ENCODE results near the gene ERBB4. TPM values are rescaled to one million over a fixed set of nuclear protein-coding genes. Genes with fewer than 3 reads are reported as not detected.
A peak's percentile ranks its signal among the peaks of the same experiment; 100 is the strongest.

Gene ERBB4
- total RNA-seq (not detected), polyA plus RNA-seq (not detected)

GRCh38 chr2:212538305-212539071, at the start of gene ERBB4:
Gene ERBB4, minus strand, starts transcription at chr2:212538802. Its CDS starts 272 bp downstream, at chr2:212538530.
- H3K27me3 Mint-ChIP-seq = peaks cover 39 to 49% of the 10 kb centered on the region in 2 donors
- DNase-seq = no peak
- peaks cover 3 to 9% (median 4%) of the 10 kb centered on the region in 3 donors for H3K4me1 Mint-ChIP-seq
- CTCF ChIA-PET = no interaction called here
- H3K27ac Mint-ChIP-seq = no peak within 1 kb of the TSS
- Histone ChIP-seq H3K4me3 (ENCODE audit: low read length) (no peak within 1 kb of the TSS), H3K9me3 (ENCODE audit: low read length) (no peaks in the 10 kb centered on the region), H3K36me3 (ENCODE audit: insufficient read depth, low read length) (no peaks in the 10 kb centered on the region), H3K27ac (ENCODE audit: low read depth, low read length) (no peak within 1 kb of the TSS), H3K27me3 (ENCODE audit: insufficient read depth, low read length, poor library complexity, severe bottlenecking) (peaks cover 5% of the 10 kb centered on the region), H3K4me1 (ENCODE audit: insufficient read depth, low read length) (no peaks in the 10 kb centered on the region)
- H3K36me3 Mint-ChIP-seq = peaks cover 0 to 2% (median 0%) of the 10 kb centered on the region in 3 donors
- POLR2A ChIA-PET = no interaction called here
- H3K4me3 Mint-ChIP-seq = peak within 1 kb of the TSS in 4 of 7 donors; percentile 32 to 57 (median 46)
- H3K9me3 Mint-ChIP-seq = peaks cover 0 to 8% (median 7%) of the 10 kb centered on the region in 5 donors

- CTCF ChIA-PET = no interaction called here
- Mint-ChIP-seq H3K4me3 (no peak overlapping the region), H3K27me3 (no peaks in the 10 kb centered on the region), H3K36me3 (peaks cover 0 to 2% (median 0%) of the 10 kb centered on the region in 3 donors), H3K9me3 (peaks cover 2 to 10% (median 2%) of the 10 kb centered on the region in 5 donors), H3K4me1 (no peaks in the 10 kb centered on the region), H3K27ac (no peak overlapping the region)
- Histone ChIP-seq H3K4me3 (ENCODE audit: low read length) (no peak overlapping the region), H3K36me3 (ENCODE audit: insufficient read depth, low read length) (no peaks in the 10 kb centered on the region), H3K27me3 (ENCODE audit: insufficient read depth, low read length, poor library complexity, severe bottlenecking) (no peaks in the 10 kb centered on the region), H3K9me3 (ENCODE audit: low read length) (no peaks in the 10 kb centered on the region), H3K27ac (ENCODE audit: low read depth, low read length) (no peak overlapping the region), H3K4me1 (ENCODE audit: insufficient read depth, low read length) (no peaks in the 10 kb centered on the region)
- POLR2A ChIA-PET = no interaction called here
- DNase-seq = no peak
These were observed 41.5 kb upstream of the ERBB4 start for GRCh38 chr2:212580117-212580516.

- H3K27ac ChIP-seq (ENCODE audit: low read depth, low read length) = no peak overlapping the region
- H3K9me3 ChIP-seq (ENCODE audit: low read length) = no peaks in the 10 kb centered on the region
- ChIA-PET POLR2A (no interaction called here), CTCF (interaction anchor here (1.0 kb wide), 1 partner anchor 11 kb away, joined by 5 read pairs; no protein-coding TSS in a partner anchor)
- no peaks in the 10 kb centered on the region for H3K36me3 ChIP-seq (ENCODE audit: insufficient read depth, low read length)
- Mint-ChIP-seq H3K9me3 (peaks cover 0 to 2% (median 0%) of the 10 kb centered on the region in 5 donors), H3K27ac (no peak overlapping the region), H3K4me1 (no peaks in the 10 kb centered on the region), H3K4me3 (no peak overlapping the region), H3K27me3 (no peaks in the 10 kb centered on the region), H3K36me3 (no peaks in the 10 kb centered on the region)
- no peaks in the 10 kb centered on the region for H3K27me3 ChIP-seq (ENCODE audit: insufficient read depth, low read length, poor library complexity, severe bottlenecking)
- no peaks in the 10 kb centered on the region for H3K4me1 ChIP-seq (ENCODE audit: insufficient read depth, low read length)
- no peak overlapping the region for H3K4me3 ChIP-seq (ENCODE audit: low read length)
- DNase-seq = no peak
These were observed 17.7 kb upstream of the ERBB4 start for GRCh38 chr2:212556296-212556695.

GRCh38 chr2:212554233-212554632, 15.6 kb upstream of the ERBB4 start:
- Mint-ChIP-seq H3K36me3 (no peaks in the 10 kb centered on the region), H3K9me3 (peaks cover 0 to 4% (median 0%) of the 10 kb centered on the region in 5 donors), H3K4me3 (no peak overlapping the region), H3K4me1 (no peaks in the 10 kb centered on the region), H3K27ac (no peak overlapping the region), H3K27me3 (no peaks in the 10 kb centered on the region)
- Histone ChIP-seq H3K27ac (ENCODE audit: low read depth, low read length) (no peak overlapping the region), H3K27me3 (ENCODE audit: insufficient read depth, low read length, poor library complexity, severe bottlenecking) (no peaks in the 10 kb centered on the region), H3K4me1 (ENCODE audit: insufficient read depth, low read length) (no peaks in the 10 kb centered on the region), H3K4me3 (ENCODE audit: low read length) (no peak overlapping the region), H3K9me3 (ENCODE audit: low read length) (no peaks in the 10 kb centered on the region), H3K36me3 (ENCODE audit: insufficient read depth, low read length) (no peaks in the 10 kb centered on the region)
- ChIA-PET POLR2A (no interaction called here), CTCF (interaction anchor here (1.2 kb wide), 1 partner anchor 13 kb away, joined by 6 read pairs; no protein-coding TSS in a partner anchor)
- no peak for DNase-seq

GRCh38 chr2:212549941-212550340, 11.3 kb upstream of the ERBB4 start:
- no peak overlapping the region for H3K27ac Mint-ChIP-seq
- no peak overlapping the region for H3K4me3 Mint-ChIP-seq
- Histone ChIP-seq H3K9me3 (ENCODE audit: low read length) (no peaks in the 10 kb centered on the region), H3K27me3 (ENCODE audit: insufficient read depth, low read length, poor library complexity, severe bottlenecking) (no peaks in the 10 kb centered on the region), H3K4me1 (ENCODE audit: insufficient read depth, low read length) (no peaks in the 10 kb centered on the region), H3K27ac (ENCODE audit: low read depth, low read length) (no peak overlapping the region), H3K36me3 (ENCODE audit: insufficient read depth, low read length) (no peaks in the 10 kb centered on the region), H3K4me3 (ENCODE audit: low read length) (no peak overlapping the region)
- H3K4me1 Mint-ChIP-seq = no peaks in the 10 kb centered on the region
- no peaks in the 10 kb centered on the region for H3K27me3 Mint-ChIP-seq
- H3K36me3 Mint-ChIP-seq = no peaks in the 10 kb centered on the region
- DNase-seq = no peak
- ChIA-PET CTCF (no interaction called here), POLR2A (no interaction called here)
- peaks cover 0 to 2% (median 0%) of the 10 kb centered on the region in 5 donors for H3K9me3 Mint-ChIP-seq

GRCh38 chr2:212549463-212549862, 10.9 kb upstream of the ERBB4 start:
- CTCF ChIA-PET = no interaction called here
- no peak overlapping the region for H3K27ac Mint-ChIP-seq
- no peak overlapping the region for H3K27ac ChIP-seq (ENCODE audit: low read depth, low read length)

GRCh38 chr2:212548455-212548819, 9.8 kb upstream of the ERBB4 start:
- no peaks in the 10 kb centered on the region for H3K4me1 ChIP-seq (ENCODE audit: insufficient read depth, low read length)
- POLR2A ChIA-PET = no interaction called here
- no peaks in the 10 kb centered on the region for H3K27me3 Mint-ChIP-seq
- H3K36me3 Mint-ChIP-seq = no peaks in the 10 kb centered on the region
- no peaks in the 10 kb centered on the region for H3K4me1 Mint-ChIP-seq
- no peak for DNase-seq
- H3K4me3 ChIP-seq (ENCODE audit: low read length) = no peak overlapping the region
- CTCF ChIA-PET = no interaction called here
- H3K4me3 Mint-ChIP-seq = no peak overlapping the region
- H3K27me3 ChIP-seq (ENCODE audit: insufficient read depth, low read length, poor library complexity, severe bottlenecking) = no peaks in the 10 kb centered on the region
- no peak overlapping the region for H3K27ac ChIP-seq (ENCODE audit: low read depth, low read length)
- no peaks in the 10 kb centered on the region for H3K36me3 ChIP-seq (ENCODE audit: insufficient read depth, low read length)
- H3K27ac Mint-ChIP-seq = no peak overlapping the region
- H3K9me3 Mint-ChIP-seq = peaks cover 0 to 2% (median 0%) of the 10 kb centered on the region in 5 donors
- no peaks in the 10 kb centered on the region for H3K9me3 ChIP-seq (ENCODE audit: low read length)

More at GRCh38 chr2:212549463-212549862, 10.9 kb upstream of the ERBB4 start:
- no peaks in the 10 kb centered on the region for H3K9me3 ChIP-seq (ENCODE audit: low read length)
- H3K27me3 ChIP-seq (ENCODE audit: insufficient read depth, low read length, poor library complexity, severe bottlenecking) = no peaks in the 10 kb centered on the region
- no peaks in the 10 kb centered on the region for H3K4me1 Mint-ChIP-seq
- H3K36me3 ChIP-seq (ENCODE audit: insufficient read depth, low read length) = no peaks in the 10 kb centered on the region
- peaks cover 0 to 2% (median 0%) of the 10 kb centered on the region in 5 donors for H3K9me3 Mint-ChIP-seq
- H3K4me3 Mint-ChIP-seq = no peak overlapping the region
- no peaks in the 10 kb centered on the region for H3K27me3 Mint-ChIP-seq
- H3K4me1 ChIP-seq (ENCODE audit: insufficient read depth, low read length) = no peaks in the 10 kb centered on the region
- no peak overlapping the region for H3K4me3 ChIP-seq (ENCODE audit: low read length)
- POLR2A ChIA-PET = no interaction called here
- no peaks in the 10 kb centered on the region for H3K36me3 Mint-ChIP-seq
- no peak for DNase-seq

- H3K27ac ChIP-seq (ENCODE audit: low read depth, low read length) = no peak overlapping the region
- H3K9me3 ChIP-seq (ENCODE audit: low read length) = no peaks in the 10 kb centered on the region
- no peaks in the 10 kb centered on the region for H3K27me3 ChIP-seq (ENCODE audit: insufficient read depth, low read length, poor library complexity, severe bottlenecking)
- Mint-ChIP-seq H3K27me3 (no peaks in the 10 kb centered on the region), H3K9me3 (peaks cover 0 to 2% (median 0%) of the 10 kb centered on the region in 5 donors), H3K36me3 (no peaks in the 10 kb centered on the region), H3K27ac (no peak overlapping the region), H3K4me3 (no peak overlapping the region), H3K4me1 (no peaks in the 10 kb centered on the region)
- POLR2A ChIA-PET = no interaction called here
- CTCF ChIA-PET = no interaction called here
- H3K4me1 ChIP-seq (ENCODE audit: insufficient read depth, low read length) = no peaks in the 10 kb centered on the region
- no peak overlapping the region for H3K4me3 ChIP-seq (ENCODE audit: low read length)
- no peak for DNase-seq
- H3K36me3 ChIP-seq (ENCODE audit: insufficient read depth, low read length) = no peaks in the 10 kb centered on the region
These were observed 9.3 kb upstream of the ERBB4 start for GRCh38 chr2:212547716-212548454.

Measured in CD8-positive, alpha-beta memory T cell (primary cell).